Chondrocyte (in vitro differentiated cells): ENCODE results near the gene B4GAT1. TPM values are rescaled to one million over a fixed set of nuclear protein-coding genes. Genes with fewer than 3 reads are reported as not detected.

ENCODE experiments used
- DNase-seq: peaks from one replicate; pipeline ENCODE4 v3.0.0; 2021; ENCODE audit warnings: mixed read lengths, low spot score
- H3K27ac Mint-ChIP-seq: one replicate; pipeline ENCODE4 v1.8.0; 2021; ENCODE audit warnings: mild to moderate bottlenecking, moderate library complexity, mixed read lengths; ENCODE audit not compliant: unreplicated experiment
- H3K27me3 Mint-ChIP-seq: 2 replicates; pipeline ENCODE4 v1.8.0; 2021; ENCODE audit warnings: low read depth, mixed read lengths
- H3K36me3 Mint-ChIP-seq: 2 replicates; pipeline ENCODE4 v1.8.0; 2021; ENCODE audit warnings: low read depth, mixed read lengths
- H3K4me1 Mint-ChIP-seq: 2 replicates; pipeline ENCODE4 v1.8.0; 2021; ENCODE audit warnings: low read depth, mild to moderate bottlenecking, mixed read lengths
- H3K4me3 Mint-ChIP-seq: one replicate; pipeline ENCODE4 v1.8.0; 2021; ENCODE audit warnings: mild to moderate bottlenecking, moderate library complexity, mixed read lengths; ENCODE audit not compliant: unreplicated experiment
- H3K9me3 Mint-ChIP-seq: 2 replicates; pipeline ENCODE4 v1.8.0; 2021; ENCODE audit warnings: low read depth, mixed read lengths
- CTCF ChIP-seq: fragments of 200-600 bp; sonication (generic); IDR thresholded peaks from 2 replicates; pipeline ENCODE4 v1.5.0; 2021; ENCODE audit warnings: antibody characterized with exemption, mild to moderate bottlenecking, moderate library complexity
- total RNA-seq: library from RNA; stranded (reverse); gene quantifications from 3 replicates; pipeline ENCODE4 v1.2.1, GENCODE V29; 2021

B4GAT1 gene
- total RNA-seq, 1 donor from 2014 or later, result 18.2 TPM

- no peaks in the 10 kb centered on the region for H3K9me3 Mint-ChIP-seq
- no peaks in the 10 kb centered on the region for H3K27me3 Mint-ChIP-seq
- H3K27ac Mint-ChIP-seq, result peak overlapping the region; percentile 62
- peaks cover 2% of the 10 kb centered on the region for H3K36me3 Mint-ChIP-seq
- TF ChIP-seq CTCF, result no peak
- H3K4me1 Mint-ChIP-seq, result peaks cover 24% of the 10 kb centered on the region
- peak overlapping the region; percentile 78 for H3K4me3 Mint-ChIP-seq
- DNase-seq, result peak; percentile 81
Measured at GRCh38 chr11:66369073-66369894, 21.9 kb upstream of the B4GAT1 start.

GRCh38 chr11:66368484-66368883, 21.1 kb upstream of the B4GAT1 start:
- Mint-ChIP-seq H3K4me3 (no peak overlapping the region), H3K4me1 (peaks cover 24% of the 10 kb centered on the region), H3K27ac (no peak overlapping the region), H3K9me3 (no peaks in the 10 kb centered on the region), H3K27me3 (no peaks in the 10 kb centered on the region), H3K36me3 (peaks cover 2% of the 10 kb centered on the region)
- TF ChIP-seq CTCF, result no peak
- peak; percentile 60 for DNase-seq

- peak; percentile 86 for DNase-seq
- Mint-ChIP-seq H3K9me3 (no peaks in the 10 kb centered on the region), H3K36me3 (peaks cover 2% of the 10 kb centered on the region), H3K27ac (no peak overlapping the region), H3K4me3 (no peak overlapping the region), H3K27me3 (no peaks in the 10 kb centered on the region), H3K4me1 (peaks cover 18% of the 10 kb centered on the region)
- no peak for TF ChIP-seq CTCF
Measured at GRCh38 chr11:66367561-66368312, 20.3 kb upstream of the B4GAT1 start.

- Mint-ChIP-seq H3K27ac (no peak overlapping the region), H3K27me3 (no peaks in the 10 kb centered on the region)
- peak; percentile 32 for DNase-seq
Measured at GRCh38 chr11:66366844-66367477, 19.5 kb upstream of the B4GAT1 start.

More at GRCh38 chr11:66366844-66367477, 19.5 kb upstream of the B4GAT1 start:
- Mint-ChIP-seq H3K9me3 (no peaks in the 10 kb centered on the region), H3K36me3 (peaks cover 4% of the 10 kb centered on the region), H3K4me3 (no peak overlapping the region), H3K4me1 (peaks cover 16% of the 10 kb centered on the region)
- no peak for TF ChIP-seq CTCF
